ENCODE measurements around the gene CCNQ.

GRCh38 chrX:153625271-153626024 is 26.5 kb upstream of the CCNQ start:
- no peak for TF ChIP-seq PPARA (CRISPR knock-in tag; IDR thresholded peaks at IDR 0.05; ENCODE audit: borderline replicate concordance)
- TF ChIP-seq TSHZ2 (CRISPR knock-in tag; IDR thresholded peaks at IDR 0.05), result no peak
- no peak for TF ChIP-seq BACH2 (CRISPR knock-in tag; IDR thresholded peaks at IDR 0.05; ENCODE audit: borderline replicate concordance)
- no peak for TF ChIP-seq GLIS3 (CRISPR knock-in tag; IDR thresholded peaks at IDR 0.05)
- no peak for TF ChIP-seq PATZ1 (CRISPR knock-in tag; IDR thresholded peaks at IDR 0.05; ENCODE audit: borderline replicate concordance)
- TF ChIP-seq CSRNP3 (CRISPR knock-in tag; IDR thresholded peaks at IDR 0.05), result no peak
- no peak for TF ChIP-seq CREB5 (CRISPR knock-in tag; IDR thresholded peaks at IDR 0.05; ENCODE audit: low read depth)
- no peak for TF ChIP-seq CSDC2 (CRISPR knock-in tag; IDR thresholded peaks at IDR 0.05)
- TF ChIP-seq POU6F1 (CRISPR knock-in tag; IDR thresholded peaks at IDR 0.05; ENCODE audit: borderline replicate concordance, low read depth), result no peak
- no peak for TF ChIP-seq ZNF70 (CRISPR knock-in tag; IDR thresholded peaks at IDR 0.05)
- TF ChIP-seq ARNTL (CRISPR knock-in tag; IDR thresholded peaks at IDR 0.05; ENCODE audit: borderline replicate concordance, low read depth), result no peak
- no peak for TF ChIP-seq TCF4 (CRISPR knock-in tag; IDR thresholded peaks at IDR 0.05; ENCODE audit: borderline replicate concordance)
- TF ChIP-seq TOX (CRISPR knock-in tag; IDR thresholded peaks at IDR 0.05; ENCODE audit: borderline replicate concordance), result no peak
- no peak for TF ChIP-seq ZNF565 (CRISPR knock-in tag; conservative IDR thresholded peaks at IDR 0.05; ENCODE audit: low read depth)
